HS-27A (cell line): Measurements from ENCODE around the gene HMGN3.

ENCODE experiments used
- DNase-seq: peaks from one replicate; pipeline ENCODE4 v3.0.0-alpha.2; 2012; ENCODE audit warnings: low read depth, missing footprints

The HMGN3 gene

DNA sequence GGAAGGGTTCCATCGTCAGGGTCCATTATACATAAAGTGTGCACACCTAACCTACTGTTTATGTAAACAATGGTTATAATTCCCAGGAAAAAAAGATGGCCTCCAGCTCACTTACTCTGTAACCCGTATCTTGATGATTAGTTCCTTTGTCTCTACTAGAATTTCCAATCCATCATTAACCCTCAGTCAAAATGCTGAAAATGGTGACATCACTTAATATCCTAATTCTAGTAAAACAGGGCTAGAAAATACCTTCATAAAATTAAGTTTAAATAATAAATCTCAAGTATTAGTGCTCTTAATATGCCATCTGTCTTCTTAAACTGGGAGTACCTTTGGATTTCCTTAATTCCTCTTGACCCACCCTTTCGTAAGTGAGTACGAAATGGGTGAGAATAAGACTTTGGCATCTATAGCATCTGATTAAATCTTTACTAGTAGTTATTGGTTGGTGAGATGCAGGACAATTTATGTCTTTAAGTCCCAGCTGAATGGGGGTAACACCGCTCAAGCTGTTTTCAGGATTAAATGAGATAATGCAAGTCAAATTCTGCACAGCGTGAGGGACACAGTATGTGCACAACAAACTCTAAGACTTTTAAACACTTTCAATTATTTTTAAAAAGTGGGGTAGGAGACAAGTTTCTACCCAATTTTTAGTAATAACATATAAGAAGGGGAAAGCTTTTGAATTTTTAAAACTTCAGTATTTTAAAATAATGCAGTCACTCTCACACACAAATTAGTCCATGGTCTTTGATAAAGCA lies 1.6 kb downstream of the HMGN3 start:
- DNase-seq: no peak

DNA sequence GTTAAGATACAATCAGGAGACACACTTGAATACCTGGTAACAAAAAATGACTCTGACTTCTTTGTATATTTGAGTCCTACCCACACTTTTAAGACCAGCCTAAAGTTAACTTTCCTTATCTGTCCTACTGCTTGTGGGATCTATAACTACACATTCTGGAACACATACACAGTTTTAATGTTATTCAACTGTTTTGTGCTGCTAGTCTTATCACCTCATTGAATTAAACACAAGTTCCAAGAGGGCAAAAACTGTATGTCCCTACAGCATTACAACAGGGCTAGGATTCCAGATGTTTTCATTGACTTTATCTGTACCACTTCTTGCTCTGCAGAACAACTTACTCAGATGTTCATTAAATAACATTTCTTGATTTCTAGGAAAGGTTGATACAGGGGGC lies 2.8 kb downstream of the HMGN3 start:
- DNase-seq: no peak

DNA sequence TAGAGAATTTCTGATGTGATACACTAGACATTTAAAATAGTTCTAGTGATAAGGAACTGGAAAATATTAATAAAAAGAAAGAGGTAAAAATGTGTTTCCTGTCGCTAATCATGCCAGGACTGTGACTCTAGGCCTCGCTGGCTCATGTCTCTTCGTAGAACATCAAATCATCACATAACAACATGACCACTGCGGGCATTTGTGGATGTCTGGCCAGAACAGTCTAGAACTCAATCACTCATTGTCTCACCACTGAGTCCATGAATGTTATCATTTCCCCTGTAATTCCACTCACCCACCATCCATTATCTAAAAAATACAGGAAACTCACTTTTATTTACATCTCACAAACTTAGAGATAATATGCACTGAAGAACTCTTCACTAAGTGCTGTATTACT lies 3.4 kb downstream of the HMGN3 start:
- no peak for DNase-seq

DNA sequence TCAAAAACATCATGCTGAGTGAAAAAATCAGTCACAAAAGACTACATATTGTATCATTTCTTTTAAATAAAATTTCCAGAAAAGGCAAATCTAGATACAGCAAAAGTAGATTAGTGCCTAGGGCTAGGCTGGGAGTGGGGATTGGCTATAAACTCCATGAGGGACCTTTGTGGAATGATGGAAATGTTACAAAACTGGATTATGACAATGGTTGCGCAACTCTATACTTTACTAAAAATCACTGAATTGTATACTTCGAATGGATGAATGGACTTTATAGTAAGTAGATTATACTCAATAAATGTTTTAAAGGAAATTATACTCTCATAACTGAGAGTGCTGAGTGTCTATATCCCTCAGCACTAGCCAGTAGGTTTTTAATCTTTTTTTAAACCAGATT lies 4.3 kb downstream of the HMGN3 start:
- DNase-seq: no peak

DNA sequence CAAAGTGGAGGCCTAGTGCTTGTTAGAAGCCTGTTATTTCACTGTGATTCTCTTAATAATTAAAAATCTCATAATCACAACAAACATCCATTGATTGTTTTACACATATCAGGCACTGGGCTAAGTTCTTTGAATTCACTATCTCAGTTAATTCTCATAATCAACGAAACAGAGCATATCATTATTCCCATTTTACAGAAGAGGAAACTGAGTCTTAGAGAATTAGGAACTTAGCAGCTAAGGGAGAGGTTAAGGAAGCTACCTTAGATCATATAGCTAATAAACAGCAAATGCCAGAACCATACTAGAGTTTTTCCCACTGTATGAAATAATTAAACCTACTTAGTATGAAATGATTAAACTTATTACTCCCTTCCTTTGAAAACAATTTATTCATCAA lies 7.0 kb downstream of the HMGN3 start:
- DNase-seq: no peak

DNA sequence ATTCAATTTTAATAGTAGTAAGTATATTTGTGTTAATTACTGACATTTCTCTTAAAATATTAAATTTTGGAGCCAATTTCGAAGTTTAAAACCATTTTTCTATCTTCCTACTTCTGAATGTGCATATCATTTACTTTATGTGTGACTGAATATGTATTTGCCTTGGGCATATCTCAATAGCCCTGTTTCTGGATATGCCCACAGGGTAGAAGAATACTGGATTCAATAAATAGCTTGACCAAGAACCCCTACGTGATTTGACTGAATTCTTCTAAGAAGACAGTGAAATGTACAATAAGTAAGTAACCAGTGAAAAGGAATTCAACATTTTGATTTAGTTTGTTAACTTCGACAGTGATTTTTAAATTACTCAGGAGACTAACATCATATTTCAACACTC lies 7.8 kb downstream of the HMGN3 start:
- no peak for DNase-seq

DNA sequence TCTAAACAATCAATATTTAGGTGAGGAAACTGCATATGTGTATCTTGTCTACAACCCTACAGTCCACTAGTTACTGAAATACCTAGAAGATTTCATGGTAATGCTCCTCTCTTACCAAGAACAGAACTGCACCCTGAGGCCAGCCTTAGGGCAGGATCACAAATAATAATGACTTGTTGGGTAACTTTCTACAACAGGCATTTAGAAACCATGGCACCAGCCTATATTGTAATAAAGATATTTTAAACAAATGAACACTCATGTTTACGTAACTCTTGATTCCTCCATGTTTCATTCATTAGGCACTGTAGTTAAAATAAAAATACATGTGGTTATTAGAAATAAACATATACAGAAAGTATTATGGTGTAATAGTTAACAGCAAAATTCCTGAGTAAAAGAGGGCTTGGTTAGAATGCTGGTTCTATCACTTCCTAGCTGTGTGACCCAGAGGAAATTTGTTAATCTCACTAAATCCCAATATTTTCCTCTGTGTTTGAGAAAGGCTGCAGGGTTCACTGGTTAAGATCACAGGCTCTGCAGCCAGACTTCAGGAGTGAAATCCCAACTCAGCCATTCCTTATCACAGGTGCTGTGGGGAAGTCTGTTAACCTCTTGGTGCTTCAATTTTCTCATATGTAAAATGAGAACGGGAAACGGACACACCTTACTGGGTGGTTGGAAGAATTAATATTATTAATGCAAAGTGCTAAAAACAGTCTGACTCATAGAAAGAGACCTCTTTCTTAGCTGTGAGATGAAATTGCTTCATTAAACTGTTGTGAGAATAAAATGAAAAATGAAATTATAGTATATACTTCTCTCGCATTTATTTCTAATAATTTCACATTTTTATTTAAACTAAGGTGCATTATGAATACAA lies 8.5 kb downstream of the HMGN3 start:
- DNase-seq: no peak

DNA sequence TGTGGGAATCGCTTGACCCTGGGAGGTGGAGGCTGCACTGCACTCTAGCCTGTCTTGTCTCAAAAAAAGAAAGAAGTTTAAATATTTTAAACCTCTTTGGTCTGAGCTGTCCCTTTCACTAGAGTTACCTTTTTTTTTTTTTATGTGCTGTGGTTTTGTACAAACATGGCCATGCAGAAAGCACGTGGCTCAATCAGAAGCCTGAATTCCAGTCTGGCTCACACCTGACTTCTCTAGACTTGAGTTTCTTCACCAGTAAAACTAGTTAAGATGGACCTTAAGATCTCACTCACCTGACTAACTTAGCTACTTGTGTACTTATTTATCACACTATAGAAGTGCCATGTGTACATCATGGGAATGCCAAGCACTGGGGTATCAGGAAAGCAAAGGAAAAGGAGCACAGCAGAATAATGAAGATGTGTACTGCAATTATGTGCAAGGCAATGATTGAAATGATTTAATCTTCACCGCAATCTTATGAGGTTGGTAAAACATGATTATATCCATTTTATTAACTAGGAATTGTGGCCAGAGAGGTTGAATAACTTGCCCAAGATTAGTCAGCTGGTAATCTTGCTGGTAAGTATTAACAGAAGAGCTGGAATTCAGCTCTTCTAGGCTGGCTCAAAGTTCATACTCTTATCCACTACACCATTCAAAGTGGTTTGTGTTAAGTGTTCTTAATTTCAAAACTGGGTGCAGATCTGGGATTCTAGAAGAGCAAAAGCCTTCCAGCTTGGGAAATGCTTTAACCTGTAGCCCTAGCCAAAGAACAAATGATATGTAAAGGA lies 10.7 kb downstream of the HMGN3 start:
- no peak for DNase-seq

DNA sequence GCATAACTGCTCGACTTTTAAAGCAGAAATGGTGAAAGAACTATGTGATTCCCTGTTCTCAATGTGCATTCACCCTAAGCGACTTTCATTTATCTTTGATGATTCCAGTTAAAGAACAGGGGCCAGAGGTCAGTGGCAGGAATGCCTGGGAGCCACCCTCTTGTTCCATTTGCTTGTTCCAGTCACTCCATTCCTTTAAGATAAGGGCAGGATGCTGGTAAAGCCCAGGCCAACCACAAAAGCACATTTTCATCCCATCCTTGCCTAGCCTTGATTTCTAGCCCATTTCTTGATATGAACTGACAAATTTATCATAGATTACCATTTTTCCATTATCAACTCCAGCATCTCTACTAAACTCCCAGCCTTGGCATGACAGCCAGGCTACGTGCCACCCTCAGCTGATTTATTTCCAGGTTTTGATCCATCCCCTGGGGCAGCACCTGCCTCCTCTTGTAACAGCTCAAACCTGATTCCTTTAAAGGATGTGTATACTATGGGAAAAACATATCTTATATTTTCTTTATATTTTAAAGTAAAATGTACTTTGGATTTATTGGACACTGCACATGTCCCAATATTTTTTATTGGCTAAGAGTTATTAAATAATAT lies 19.2 kb downstream of the HMGN3 start:
- no peak for DNase-seq

DNA sequence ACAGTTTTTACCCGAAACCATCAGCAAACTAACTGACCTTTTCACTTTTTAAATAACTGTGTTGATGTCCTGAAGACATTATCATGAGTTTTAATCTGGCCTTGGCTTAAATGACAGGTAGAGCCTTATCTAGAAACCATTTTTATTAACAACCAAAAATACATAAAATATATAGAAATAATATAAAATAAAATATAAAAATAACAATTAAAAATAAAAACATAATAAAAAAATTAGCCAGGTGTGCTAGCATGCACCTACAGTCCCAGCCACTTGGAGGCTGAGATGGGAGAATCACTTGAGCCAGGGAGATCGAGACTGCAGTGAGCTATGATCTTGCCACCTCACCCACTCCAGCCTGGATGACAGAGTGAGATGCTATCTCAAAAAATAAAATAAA lies 21.6 kb downstream of the HMGN3 start:
- no peak for DNase-seq

DNA sequence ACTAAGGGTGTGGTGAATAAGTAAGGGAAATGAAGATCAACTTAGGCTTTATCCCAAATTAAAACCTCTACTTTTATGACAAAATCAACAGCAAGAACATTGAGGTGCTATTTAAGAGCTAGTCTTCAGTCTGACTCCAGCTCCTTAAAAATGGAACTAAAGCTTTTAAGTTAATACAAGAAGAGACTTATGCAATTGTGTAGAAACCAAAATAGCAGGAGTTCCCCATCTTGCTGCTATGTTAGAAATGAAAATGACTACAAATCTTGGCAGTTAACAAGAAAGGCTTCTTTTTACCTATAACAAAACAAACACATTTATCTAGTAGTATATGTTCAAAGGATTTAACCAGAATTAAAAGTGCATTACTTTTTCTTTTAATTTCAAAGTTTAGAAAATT lies 25.7 kb downstream of the HMGN3 start:
- DNase-seq: no peak

DNA sequence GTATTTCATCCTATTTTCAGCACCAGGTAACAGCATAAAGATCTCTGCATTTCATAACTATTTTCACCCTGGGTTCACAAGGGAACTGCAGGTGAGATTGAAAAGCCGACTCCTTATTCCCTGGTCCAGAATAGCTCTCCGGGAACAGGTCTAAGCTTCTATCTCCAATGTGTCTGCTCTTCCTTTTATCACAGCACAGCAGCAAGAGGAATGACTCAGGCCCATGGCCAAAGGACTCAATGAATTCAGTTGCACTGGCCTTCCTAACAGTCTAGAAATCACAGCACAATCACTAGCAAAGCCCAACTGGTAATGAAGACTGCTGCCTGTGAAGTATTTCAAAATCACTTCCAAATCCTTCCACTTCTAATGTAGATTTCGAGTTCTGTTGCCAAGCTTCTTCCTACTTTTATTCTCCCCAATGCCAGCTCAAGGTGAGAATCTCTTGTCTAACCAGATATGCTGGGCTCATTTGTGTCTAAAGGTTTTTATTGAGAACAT lies 30.7 kb downstream of the HMGN3 start:
- DNase-seq: no peak

DNA sequence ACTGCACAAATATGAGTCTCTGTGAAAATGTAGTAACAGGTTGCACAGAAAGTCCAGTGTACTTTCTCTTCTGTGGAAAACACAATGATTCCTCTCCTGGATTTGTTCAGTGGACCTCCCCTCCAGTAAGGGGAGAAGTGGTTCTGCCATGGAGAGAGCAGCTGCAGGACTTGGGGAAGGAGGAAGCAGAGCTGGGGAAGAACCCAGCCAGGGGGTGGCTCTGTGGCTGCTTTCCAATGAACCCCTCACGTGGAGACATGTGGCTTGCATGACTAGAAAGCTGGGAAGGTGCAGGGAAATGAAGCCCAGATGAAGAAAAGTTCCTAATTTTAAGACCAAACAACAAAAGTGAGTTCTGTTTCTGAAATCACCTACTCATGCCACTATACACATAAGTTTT lies 31.9 kb downstream of the HMGN3 start:
- DNase-seq: no peak

DNA sequence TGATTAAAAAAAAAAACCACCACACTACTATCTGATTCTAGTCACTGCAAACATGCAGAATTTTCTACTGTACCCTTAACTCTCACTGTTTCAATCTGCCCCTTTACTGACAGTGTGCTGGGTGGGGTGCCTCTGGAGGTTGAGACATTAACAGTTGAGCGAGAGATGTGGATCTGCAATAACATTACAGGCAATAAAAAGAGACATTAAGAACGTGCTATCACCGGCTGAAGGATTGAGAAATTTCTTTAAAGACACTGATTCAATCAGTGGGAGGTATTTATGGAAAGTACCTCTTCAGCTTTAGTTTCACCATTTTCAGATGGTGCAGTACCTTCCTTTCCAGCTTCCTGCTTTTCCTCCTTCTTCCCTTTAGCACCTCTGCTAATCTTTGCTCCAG lies 32.5 kb downstream of the HMGN3 start:
- no peak for DNase-seq

DNA sequence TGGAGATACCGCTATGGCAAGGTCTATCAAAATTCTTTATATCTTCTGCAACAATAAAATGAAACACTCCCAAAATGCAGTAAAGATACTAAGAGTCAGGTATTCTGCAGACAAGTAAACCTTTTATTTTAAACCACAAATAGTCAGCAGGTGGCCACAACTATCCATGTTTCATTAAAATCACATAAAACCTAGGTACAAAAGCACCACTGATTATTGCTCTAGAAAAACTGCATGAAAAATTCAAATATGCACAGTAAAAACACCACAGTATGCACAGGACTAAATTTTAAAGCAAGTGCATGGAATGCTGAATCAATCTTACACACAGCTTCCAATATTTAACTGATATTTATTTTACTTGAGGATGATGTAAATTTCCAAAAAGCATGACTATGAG lies 33.3 kb downstream of the HMGN3 start:
- no peak for DNase-seq

DNA sequence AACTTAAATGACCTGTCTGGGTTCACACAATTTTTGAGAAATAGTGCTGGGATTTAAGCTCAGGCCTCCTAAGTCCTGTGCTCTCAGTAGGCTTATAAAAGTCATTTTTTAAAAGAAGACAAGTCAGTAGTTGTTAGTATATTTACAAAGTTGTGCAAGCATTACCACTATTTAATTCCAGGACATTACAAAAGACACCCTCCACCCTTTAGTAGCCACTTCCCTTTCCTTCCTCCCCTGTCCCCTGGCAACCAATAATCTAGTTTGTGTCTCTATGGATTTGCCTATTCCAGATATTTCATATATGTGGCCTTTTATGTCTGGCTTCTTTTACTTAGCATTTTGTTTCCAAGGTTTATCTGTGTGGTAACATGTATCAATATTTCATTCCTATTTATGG lies 37.6 kb downstream of the HMGN3 start:
- no peak for DNase-seq

DNA sequence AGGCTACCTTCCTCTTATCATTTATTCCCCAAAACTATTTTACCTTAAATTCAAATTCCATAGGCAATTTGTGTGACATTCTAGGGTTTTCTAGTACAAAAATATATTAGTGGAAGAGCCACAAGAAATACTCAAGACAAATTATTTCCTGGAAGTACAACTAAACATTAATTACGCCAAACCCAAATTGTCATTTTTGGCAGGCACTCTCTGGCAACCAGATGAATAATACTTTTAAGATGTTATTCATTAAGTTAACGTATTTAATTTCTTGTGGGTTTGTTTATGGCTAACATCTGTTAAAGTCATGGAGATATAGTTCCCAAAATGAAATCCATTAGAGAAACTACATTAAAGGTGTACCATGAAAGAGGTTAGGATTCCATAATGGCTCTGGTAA lies 40.5 kb downstream of the HMGN3 start:
- DNase-seq: no peak

DNA sequence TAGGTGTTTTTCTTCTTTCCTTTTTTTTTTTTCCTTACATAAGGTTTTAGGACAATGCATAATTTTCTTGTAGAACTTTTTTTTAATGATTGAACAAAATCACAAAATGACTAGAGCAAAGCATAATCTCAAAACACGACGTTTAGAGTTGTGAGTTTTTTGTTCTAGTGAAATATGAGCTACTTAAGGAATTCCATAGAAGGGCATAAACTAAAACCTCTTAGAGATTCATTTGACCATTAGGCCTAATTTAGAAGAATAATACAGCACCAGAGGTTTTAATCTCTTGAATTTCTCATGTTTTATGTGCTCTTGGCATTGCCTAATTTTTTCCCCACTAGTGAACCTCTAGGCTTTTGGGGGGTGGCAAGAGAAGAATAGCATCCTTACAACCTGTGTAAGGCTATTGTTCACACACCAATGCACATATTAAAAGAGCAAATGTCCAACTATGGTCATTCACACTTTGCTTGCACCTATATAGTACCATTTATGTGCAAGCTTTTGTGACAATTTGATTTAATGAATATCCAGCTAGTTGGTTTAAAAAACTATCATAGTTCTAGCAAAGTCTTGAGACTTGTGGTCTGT lies 44.6 kb downstream of the HMGN3 start:
- no peak for DNase-seq

DNA sequence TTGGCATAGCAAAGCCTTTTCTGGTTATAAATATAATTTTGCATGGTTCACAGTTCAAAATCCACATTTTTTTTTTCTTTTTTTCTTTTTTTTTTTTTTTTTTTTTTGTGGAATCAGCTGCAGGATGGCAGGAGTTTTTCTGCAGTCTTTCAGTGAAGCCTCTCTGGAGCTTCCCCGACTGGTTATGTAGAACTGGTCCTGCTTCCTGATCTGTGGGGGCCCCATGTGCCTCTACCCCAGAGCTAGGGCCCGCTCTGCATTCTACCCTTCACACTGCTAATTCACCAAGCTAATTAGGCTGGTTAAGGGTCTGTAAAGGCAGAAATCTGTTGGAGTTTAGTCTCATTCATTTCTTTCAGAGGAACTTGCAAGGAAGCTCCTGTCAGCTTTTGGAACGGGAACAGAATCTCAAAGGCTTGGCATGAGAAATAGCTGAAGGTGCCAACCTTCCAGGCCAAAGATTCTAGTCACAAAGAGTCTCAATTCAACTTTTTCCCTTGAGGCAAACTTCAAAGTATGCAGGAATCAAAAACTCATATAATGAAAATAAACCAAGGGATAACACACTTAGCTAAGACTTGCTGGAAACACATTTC lies 45.5 kb downstream of the HMGN3 start:
- no peak for DNase-seq

DNA sequence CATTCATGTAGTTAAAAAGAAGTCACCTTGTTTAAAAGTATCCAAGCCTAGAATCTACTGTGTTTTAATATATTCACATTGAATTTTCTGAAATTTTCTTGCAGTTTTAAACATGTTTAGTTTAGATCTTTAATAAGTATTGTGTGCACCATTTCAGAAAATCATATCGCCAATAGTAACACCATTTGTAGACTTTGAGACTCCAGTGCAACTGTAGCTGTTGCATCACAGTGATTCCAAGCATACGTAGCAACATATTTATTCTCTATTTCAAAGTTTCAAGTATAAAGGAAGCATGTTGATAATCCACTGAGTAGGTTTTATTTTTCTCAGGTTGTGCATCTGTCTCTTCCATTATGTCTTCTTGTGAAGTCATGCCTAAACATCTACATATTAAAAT lies 46.4 kb downstream of the HMGN3 start:
- no peak for DNase-seq

DNA sequence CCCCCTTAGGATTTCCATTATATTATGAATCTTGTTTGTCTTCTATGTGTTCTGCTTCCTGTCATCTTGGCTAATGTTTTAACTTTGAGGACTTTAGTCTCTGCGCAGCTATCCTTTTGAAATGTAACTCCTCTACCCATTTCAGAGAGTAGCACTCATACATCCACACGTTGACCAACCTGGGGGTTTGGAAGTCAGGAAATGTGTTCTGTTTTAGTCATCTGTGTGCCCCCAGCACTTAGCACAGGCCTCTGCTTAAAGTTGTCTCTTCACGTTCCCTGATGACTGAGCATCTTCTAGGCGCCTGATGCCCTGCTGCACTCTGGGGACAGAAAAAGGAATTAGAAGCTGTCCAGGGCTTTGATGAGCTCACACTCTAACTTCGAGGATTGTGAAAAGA lies 47.9 kb downstream of the HMGN3 start:
- no peak for DNase-seq
